HG02588 (cell line): ENCODE results near the gene CDK6.

Source experiments
- ATAC-seq: cut with Tn5 transposase; IDR thresholded peaks from one replicate; pipeline ENCODE4 v1.9.1; 2021; ENCODE audit warnings: mild to moderate bottlenecking, moderate library complexity; ENCODE audit not compliant: unreplicated experiment

The CDK6 gene

GRCh38 chr7:92631067-92631849, 205.1 kb downstream of the CDK6 start:
- peak; percentile 70 for ATAC-seq

DNA sequence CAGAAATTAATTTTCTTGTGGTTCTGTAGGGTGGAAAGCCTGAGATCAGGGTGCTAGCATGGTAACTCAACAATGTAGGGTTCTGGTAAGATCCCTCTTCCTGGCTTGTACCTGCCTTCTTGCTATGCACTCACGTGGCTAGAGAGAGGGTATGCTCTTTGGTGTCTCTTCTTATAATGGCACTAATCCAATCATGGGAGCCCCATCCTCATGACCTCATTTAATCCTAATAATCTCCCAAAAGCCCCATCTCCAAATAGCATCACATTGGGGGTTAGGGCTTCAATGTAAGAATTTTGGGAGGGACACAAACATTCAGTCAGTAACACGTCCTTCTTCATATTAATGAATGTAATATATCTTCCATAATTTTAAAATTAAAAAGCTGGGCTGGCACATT, 206.6 kb downstream of the CDK6 start:
- no peak for ATAC-seq

GRCh38 chr7:92627956-92628355, 208.4 kb downstream of the CDK6 start:
- ATAC-seq: no peak

GRCh38 chr7:92626281-92626809, 210.0 kb downstream of the CDK6 start:
- no peak for ATAC-seq

DNA sequence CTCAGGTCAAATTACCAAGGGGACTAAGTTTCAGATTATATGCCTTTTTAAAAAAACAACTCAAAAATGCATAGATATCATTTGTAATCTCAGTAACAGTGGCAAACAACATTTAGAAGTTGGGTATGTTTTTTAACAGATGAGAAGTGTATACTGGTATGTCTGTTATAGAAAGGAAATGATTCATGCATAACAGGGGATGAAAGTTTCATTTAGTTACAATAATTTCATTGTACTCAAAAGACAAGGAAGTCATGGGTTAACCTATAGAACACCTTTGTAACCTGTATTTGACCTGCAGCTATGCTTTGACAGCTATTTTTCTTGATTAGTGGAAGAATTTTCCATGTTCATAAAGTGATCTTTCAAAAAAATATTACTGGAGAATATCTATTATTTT, 210.8 kb downstream of the CDK6 start:
- ATAC-seq: no peak

- no peak for ATAC-seq
These were observed 211.9 kb downstream of the CDK6 start for GRCh38 chr7:92624298-92624996.

DNA sequence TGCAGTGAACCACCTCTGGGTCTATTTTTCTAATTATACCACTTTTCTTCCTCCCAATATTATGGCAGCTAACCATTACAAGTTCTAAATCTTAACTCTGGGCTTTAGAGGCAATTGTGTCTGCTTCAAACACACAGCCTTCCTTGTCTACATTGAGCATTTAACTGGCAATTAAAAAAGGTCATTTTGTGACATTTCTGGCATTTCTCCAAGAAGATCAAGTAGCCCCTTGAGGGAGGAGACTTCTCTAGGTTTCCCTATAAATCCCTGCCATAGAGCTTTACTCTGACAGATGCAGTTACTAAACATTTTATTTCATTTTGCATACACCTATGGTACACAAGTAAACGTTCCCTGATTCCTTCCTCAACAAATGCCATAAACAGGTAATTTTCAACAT, 212.8 kb downstream of the CDK6 start:
- ATAC-seq: no peak

- no peak for ATAC-seq
These were observed 213.7 kb downstream of the CDK6 start for GRCh38 chr7:92622685-92623084.

- ATAC-seq: peak; percentile 45
These were observed 214.3 kb downstream of the CDK6 start for GRCh38 chr7:92622030-92622429.

DNA sequence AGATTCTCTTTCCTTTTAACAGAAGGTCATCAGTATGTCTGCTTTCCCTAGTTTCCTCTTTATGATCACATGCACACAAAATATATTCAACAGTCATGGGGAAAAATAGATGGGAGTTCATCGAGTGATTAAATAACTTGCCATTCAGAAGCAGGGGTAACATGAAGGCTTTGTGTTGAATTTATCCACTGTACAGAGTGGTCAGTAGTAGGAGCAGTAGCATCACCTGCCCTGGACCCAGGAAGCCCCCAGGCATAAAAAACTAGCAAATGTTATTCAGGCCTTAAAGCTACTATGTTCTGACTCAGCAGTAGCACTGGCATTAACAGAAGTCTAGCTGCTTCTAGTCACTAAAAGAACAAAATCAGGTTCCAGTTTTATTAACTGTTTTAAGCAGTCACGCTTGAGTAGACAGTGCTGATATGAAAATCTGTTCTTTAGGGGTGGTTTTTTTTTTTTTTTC, 214.8 kb downstream of the CDK6 start:
- peak; percentile 48 for ATAC-seq

DNA sequence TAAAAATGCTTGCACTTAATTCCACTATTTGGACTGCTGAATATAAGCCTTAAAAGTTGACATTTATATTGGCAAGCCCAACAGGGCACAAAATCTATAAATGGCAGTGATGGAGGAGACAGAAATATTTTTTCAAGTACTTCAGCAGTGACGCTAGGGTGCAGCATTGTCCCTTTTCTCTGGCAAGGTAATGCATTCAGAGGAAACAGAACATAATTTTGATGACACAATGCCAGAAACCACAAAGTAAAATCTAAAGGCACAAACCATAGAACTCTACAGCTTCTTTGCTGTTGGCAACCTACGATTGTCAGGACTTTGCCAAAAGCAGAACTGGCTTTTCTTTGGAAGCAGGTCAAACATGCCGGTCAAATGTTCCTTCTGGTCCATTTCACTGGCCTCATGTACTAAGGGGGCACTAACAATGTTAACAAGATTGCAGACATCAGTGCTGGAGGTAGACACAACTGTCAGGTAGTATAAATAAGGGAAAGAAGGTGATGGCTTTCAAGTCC, 215.3 kb downstream of the CDK6 start:
- ATAC-seq: peak; percentile 68

- ATAC-seq: no peak
These were observed 220.5 kb downstream of the CDK6 start for GRCh38 chr7:92615861-92616260.

- no peak for ATAC-seq
These were observed 221.7 kb downstream of the CDK6 start for GRCh38 chr7:92614660-92615174.

GRCh38 chr7:92613720-92614119, 222.7 kb downstream of the CDK6 start:
- ATAC-seq: no peak

GRCh38 chr7:92613214-92613613, 223.2 kb downstream of the CDK6 start:
- ATAC-seq: no peak

GRCh38 chr7:92612501-92612900, 223.9 kb downstream of the CDK6 start:
- ATAC-seq: no peak

GRCh38 chr7:92611735-92612134, 224.6 kb downstream of the CDK6 start:
- no peak for ATAC-seq

- ATAC-seq: no peak
These were observed 226.4 kb downstream of the CDK6 start for GRCh38 chr7:92609921-92610518.

GRCh38 chr7:92608380-92609322, 227.7 kb downstream of the CDK6 start:
- ATAC-seq: no peak

GRCh38 chr7:92606985-92607384, 229.4 kb downstream of the CDK6 start:
- no peak for ATAC-seq
